Fibroblast of lung (primary cell): Measurements from ENCODE around the gene PLCB2. TPM values are rescaled to one million over a fixed set of nuclear protein-coding genes. Genes with fewer than 3 reads are reported as not detected.

Experiments used
- DNase-seq, 2 donors: peaks; one replicate each; pipeline versions ENCODE4 v3.0.0 to v3.0.0-alpha.2; 2010; ENCODE audit warnings: low read depth in 2 of 2
- H2AFZ ChIP-seq: 2 replicates; pipeline ENCODE4 v1.5.1; 2012; ENCODE audit warnings: low read length, control low read depth, inconsistent platforms
- H3K27ac ChIP-seq: 2 replicates; pipeline ENCODE4 v1.5.1; 2011; ENCODE audit warnings: low read length, control low read depth; ENCODE audit not compliant: insufficient read depth
- H3K27me3 ChIP-seq: 2 replicates; pipeline ENCODE4 v1.5.1; 2011; ENCODE audit warnings: mild to moderate bottlenecking, low read length; ENCODE audit not compliant: control insufficient read depth, insufficient read depth
- H3K36me3 ChIP-seq: 2 replicates; pipeline ENCODE4 v1.5.1; 2011; ENCODE audit warnings: low read length; ENCODE audit not compliant: control insufficient read depth, insufficient read depth
- H3K4me1 ChIP-seq: 2 replicates; pipeline ENCODE4 v1.5.1; 2011; ENCODE audit warnings: low read length; ENCODE audit not compliant: control insufficient read depth, insufficient read depth; ENCODE audit errors: extremely low read depth
- H3K4me2 ChIP-seq: 2 replicates; pipeline ENCODE4 v1.5.1; 2011; ENCODE audit warnings: low read length, control low read depth; ENCODE audit not compliant: insufficient read depth; ENCODE audit errors: extremely low read depth
- H3K4me3 ChIP-seq, 4 experiments: fragments of 200-600 bp in 1 of 4; sonication (generic) in 1 of 4; replicated peaks in 1 of 4; 2 replicates each; pipeline ENCODE4 v1.5.1; 2011 to 2016; ENCODE audit warnings: low read length in 4 of 4, low read depth in 3 of 4, mild to moderate bottlenecking in 3 of 4, control low read depth in 2 of 4, inconsistent platforms in 1 of 4, mixed read lengths in 1 of 4; ENCODE audit not compliant: insufficient read depth in 1 of 4; ENCODE audit errors: control extremely low read depth in 1 of 4
- H3K79me2 ChIP-seq: 2 replicates; pipeline ENCODE4 v1.5.1; 2012; ENCODE audit warnings: mild to moderate bottlenecking, low read length, inconsistent platforms; ENCODE audit not compliant: control insufficient read depth, insufficient read depth
- H3K9ac ChIP-seq: 2 replicates; pipeline ENCODE4 v1.5.1; 2011; ENCODE audit warnings: mild to moderate bottlenecking, low read length, control low read depth; ENCODE audit not compliant: insufficient read depth
- H3K9me3 ChIP-seq: 2 replicates; pipeline ENCODE4 v1.5.1; 2012; ENCODE audit warnings: low read depth, low read length; ENCODE audit not compliant: control insufficient read depth, insufficient read depth
- H4K20me1 ChIP-seq: 2 replicates; pipeline ENCODE4 v1.5.1; 2011; ENCODE audit warnings: low read length; ENCODE audit not compliant: control insufficient read depth, insufficient read depth; ENCODE audit errors: extremely low read depth
- CTCF ChIP-seq, 2 donors: IDR thresholded peaks in 1 of 2; conservative IDR thresholded peaks in 1 of 2; 1 replicate in 1 of 2; 2 replicates in 1 of 2; pipeline ENCODE4 v1.5.1; 2011 to 2012; ENCODE audit warnings: low read length in 2 of 2, control low read depth in 1 of 2, inconsistent platforms in 1 of 2, low read depth in 1 of 2, mild to moderate bottlenecking in 1 of 2
- EZH2 ChIP-seq: IDR thresholded peaks from 2 replicates; pipeline ENCODE4 v1.5.1; 2012; ENCODE audit warnings: low read length, control low read depth, mild to moderate bottlenecking; ENCODE audit errors: missing control alignments
- polyA plus RNA-seq, 2 donors: library from polyadenylated mRNA; depleted of rRNA in 1 of 2; stranded (reverse) in 1 of 2; unstranded in 1 of 2; fragments of >200 nt; gene quantifications; 2 replicates each; pipeline ENCODE4 v1.2.1, GENCODE V29; 2011 to 2012; ENCODE audit warnings: missing spikeins in 1 of 2
- total RNA-seq: library from RNA; depleted of rRNA; stranded (reverse); fragments of >200 nt; gene quantifications from 2 replicates; pipeline ENCODE4 v1.2.1, GENCODE V29; 2014

Gene PLCB2
- total and polyA plus RNA-seq, 2 donors (not counting 1 experiment from before 2014, with no cell fraction given): under 0.01 to 0.40 TPM

GRCh38 chr15:40313531-40314398 is 6.0 kb upstream of the PLCB2 start:
- Histone ChIP-seq H3K4me2 (no peak overlapping the region), H3K79me2 (no peaks in the 10 kb centered on the region), H3K36me3 (no peaks in the 10 kb centered on the region), H2AFZ (no peak overlapping the region), H3K9me3 (no peaks in the 10 kb centered on the region), H3K27me3 (peaks cover 22% of the 10 kb centered on the region), H3K4me1 (peaks cover 2% of the 10 kb centered on the region), H3K27ac (no peak overlapping the region), H3K4me3 (no peak overlapping the region), H3K9ac (no peak overlapping the region), H4K20me1 (no peaks in the 10 kb centered on the region)
- TF ChIP-seq EZH2 (no peak), CTCF (conservative IDR thresholded peaks at IDR 0.05 in 1 of 2, IDR thresholded peaks at IDR 0.05 in 1 of 2; ENCODE audit: low read depth in 1 of 2, low read length in 2 of 2) (no peak)
- DNase-seq: no peak

GRCh38 chr15:40312370-40313158 is 4.8 kb upstream of the PLCB2 start:
- TF ChIP-seq CTCF (conservative IDR thresholded peaks at IDR 0.05 in 1 of 2, IDR thresholded peaks at IDR 0.05 in 1 of 2; ENCODE audit: low read depth in 1 of 2, low read length in 2 of 2): no peak
- TF ChIP-seq EZH2: no peak

GRCh38 chr15:40310993-40311392 is 3.3 kb upstream of the PLCB2 start:
- Histone ChIP-seq H2AFZ (no peak overlapping the region), H3K4me3 (no peak overlapping the region), H4K20me1 (no peaks in the 10 kb centered on the region), H3K9ac (no peak overlapping the region), H3K79me2 (no peaks in the 10 kb centered on the region), H3K27ac (no peak overlapping the region), H3K4me2 (no peak overlapping the region), H3K36me3 (no peaks in the 10 kb centered on the region), H3K9me3 (no peaks in the 10 kb centered on the region), H3K4me1 (peaks cover 2% of the 10 kb centered on the region), H3K27me3 (peaks cover 24% of the 10 kb centered on the region)
- TF ChIP-seq EZH2 (no peak), CTCF (conservative IDR thresholded peaks at IDR 0.05 in 1 of 2, IDR thresholded peaks at IDR 0.05 in 1 of 2; ENCODE audit: low read depth in 1 of 2, low read length in 2 of 2) (no peak)
- DNase-seq: no peak

More at GRCh38 chr15:40312370-40313158, 4.8 kb upstream of the PLCB2 start:
- Histone ChIP-seq H3K4me3 (no peak overlapping the region), H3K9me3 (no peaks in the 10 kb centered on the region), H3K9ac (no peak overlapping the region), H3K4me1 (peaks cover 2% of the 10 kb centered on the region), H3K27ac (no peak overlapping the region), H3K36me3 (no peaks in the 10 kb centered on the region), H3K4me2 (no peak overlapping the region), H2AFZ (no peak overlapping the region), H3K27me3 (peaks cover 20% of the 10 kb centered on the region), H3K79me2 (no peaks in the 10 kb centered on the region), H4K20me1 (no peaks in the 10 kb centered on the region)
- DNase-seq: no peak
